HG03571 (cell line): ENCODE results near the gene RTL10.

ENCODE experiments used
- ATAC-seq: cut with Tn5 transposase; IDR thresholded peaks from one replicate; pipeline ENCODE4 v1.9.1; 2021; ENCODE audit not compliant: unreplicated experiment

Gene RTL10

DNA sequence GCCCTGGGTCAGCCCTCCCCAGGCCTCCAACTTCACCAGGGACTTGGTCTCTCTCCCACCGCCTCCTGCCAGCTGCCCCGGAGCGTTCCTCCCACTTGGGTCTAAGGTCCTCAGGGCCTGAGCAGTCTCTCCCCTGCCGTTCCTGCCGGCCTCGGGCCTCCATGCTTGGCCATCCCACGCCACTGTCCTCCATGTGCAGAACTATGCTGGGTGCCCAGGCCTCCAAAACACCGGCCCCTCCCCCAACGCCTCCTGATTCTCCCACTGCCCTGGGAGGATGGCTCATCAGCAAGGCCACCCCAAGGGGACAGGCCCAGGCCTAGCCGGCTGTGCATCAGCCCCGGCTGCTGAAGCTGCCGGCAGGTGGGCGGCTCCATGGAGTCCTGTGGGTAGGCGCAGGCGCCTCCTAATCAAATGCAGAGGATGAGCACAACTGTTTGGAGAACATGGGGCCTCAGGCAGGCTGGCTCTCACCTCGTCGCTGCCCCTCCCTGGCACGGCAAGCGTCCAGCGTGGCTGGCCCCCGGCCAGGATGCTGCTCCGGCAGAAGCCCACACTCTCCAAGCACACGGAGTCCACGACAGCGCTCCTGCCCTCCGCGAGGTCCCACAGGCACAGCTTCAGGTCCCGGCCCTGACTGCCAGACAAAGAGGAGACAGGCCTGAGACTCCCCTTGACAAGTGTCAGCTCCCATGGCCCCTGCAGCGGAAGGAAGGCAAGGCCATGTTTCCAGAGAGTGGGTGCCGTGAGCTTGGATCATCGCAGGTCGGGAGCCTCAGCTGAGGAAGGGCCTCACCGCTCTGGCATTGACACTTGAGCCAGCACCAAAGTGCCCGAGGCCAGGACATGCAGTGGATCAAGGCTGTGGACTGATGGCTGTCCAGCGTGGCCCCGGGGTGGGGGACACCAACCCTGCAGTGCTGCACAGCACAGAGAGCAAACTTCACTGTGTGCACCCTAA, 42.6 kb downstream of the RTL10 start:
- no peak for ATAC-seq

DNA sequence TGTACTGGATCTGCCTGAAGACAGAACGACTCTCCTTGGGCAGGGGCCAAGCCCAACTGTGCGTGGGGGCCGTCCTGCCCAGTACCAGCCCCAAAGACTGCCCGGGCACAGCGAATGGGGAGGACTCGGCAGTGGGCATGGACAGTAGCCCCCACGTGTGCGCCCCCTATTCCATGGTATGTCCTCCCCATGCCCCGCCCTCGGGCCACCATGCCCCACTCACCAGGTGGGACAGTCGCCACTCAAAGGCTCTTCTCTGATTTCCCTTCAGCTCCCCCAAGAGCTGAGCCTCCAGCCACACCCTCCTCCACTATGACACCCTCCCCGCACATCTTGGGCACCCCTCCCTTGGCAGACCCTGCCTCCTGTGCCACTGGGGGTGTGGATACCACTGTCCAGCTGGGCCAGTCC, 43.5 kb downstream of the RTL10 start:
- ATAC-seq, result no peak

DNA sequence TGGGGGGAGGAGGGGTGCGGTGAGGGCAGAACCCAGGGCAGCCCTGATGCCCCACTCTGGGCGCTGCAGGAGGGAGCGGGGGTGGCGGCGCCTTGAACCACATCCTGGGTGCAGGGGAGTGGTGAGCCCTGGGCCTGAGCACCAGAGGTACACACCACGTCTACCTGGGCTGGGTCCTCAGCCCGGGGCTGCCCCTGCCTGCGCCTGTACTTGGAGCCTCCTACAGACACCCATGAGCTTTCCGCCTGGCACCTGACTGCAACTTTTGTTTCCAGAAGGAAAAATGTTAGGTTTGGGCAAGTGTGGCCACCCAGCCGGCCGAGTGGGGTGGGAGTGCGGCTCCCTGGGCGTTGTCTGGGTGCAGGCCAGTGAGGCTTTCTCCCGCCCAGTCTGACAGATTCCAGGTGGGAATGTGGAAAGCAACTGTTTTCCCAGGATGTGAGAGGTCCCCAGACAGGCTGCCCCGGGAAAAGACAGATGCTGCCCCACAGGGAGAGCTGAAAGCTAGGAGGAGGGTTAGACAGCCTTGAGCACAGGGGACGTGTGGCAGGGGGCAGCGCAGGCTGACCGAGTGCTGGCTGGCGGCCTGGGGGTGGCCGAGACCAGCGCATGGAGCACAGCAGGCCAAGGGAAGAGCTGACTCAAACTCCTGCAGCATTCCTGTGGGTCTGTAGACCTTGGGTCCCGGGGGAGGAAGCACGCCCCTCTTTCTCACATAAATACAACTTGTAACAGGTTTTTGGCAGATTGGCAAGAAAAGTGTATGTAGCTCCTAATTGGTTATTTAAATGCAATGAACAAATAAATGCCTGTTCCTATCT, 44.1 kb downstream of the RTL10 start:
- no peak for ATAC-seq

GRCh38 chr22:19809741-19810140, 44.9 kb downstream of the RTL10 start:
- no peak for ATAC-seq

DNA sequence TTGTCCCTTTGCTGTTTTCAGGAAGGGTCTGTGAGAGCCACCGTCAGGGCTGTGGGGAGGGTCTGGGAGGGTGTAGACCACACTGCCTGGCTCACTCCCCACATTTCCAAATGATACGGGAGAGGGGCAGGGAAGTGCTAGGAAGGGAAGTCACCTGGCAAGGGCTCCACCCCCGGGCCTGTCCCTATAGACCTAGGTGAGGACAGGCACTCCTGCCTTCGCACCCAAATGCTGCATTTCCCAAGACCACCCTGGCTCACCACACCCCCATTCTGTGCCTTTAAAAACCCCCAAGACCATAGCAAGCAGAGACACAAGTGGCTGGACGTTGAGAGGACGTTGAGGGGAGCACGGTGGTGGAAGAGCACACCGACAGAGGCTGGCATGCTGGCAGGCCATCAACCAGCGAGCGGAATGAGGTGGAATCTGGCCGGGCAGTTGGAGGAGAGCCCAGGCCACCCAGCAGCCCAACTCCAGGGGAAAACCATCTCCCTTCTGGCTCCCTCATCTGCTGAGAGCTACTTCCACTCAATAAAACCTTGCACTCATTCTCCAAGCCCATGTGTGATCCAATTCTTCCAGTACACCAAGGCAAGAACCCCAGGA, 45.7 kb downstream of the RTL10 start:
- no peak for ATAC-seq

- ATAC-seq, result no peak
Measured at GRCh38 chr22:19807914-19808872, 46.5 kb downstream of the RTL10 start.

GRCh38 chr22:19807161-19807913, 47.3 kb downstream of the RTL10 start:
- ATAC-seq, result no peak

- ATAC-seq, result no peak
Measured at GRCh38 chr22:19806213-19807160, 48.2 kb downstream of the RTL10 start.

DNA sequence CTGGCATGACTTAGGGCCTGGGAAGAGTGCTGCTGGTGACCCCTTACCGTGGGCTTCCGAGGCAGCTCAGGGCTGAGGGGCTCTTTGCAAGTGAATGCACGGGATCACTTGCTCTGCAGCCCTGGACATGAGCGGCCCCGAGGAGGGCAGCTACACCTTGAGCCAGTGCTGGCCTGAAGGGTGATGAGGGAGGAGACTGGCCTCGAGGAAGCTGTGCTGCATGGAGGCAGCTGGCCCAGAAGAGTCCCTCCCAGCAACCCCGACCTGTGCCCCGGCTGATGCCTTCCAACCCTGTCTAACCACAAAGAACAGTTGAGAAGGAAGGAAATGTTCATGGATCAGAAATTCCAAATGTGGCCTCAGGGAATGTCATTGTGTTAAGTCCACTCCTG, 48.9 kb downstream of the RTL10 start:
- no peak for ATAC-seq
